H1 (cell line): ENCODE results near the gene ARAP3. TPM values are rescaled to one million over a fixed set of nuclear protein-coding genes. Genes with fewer than 3 reads are reported as not detected.

Experiments used
- CTCF ChIA-PET: fragments of 300-600 bp; sonication (Branson Sonifier 250); formaldehyde crosslinking; loops from one replicate; lab custom pipeline; 2021; ENCODE audit not compliant: partially characterized antibody; lab: Charles Lee
- POLR2A ChIA-PET: fragments of 300-600 bp; sonication (Branson Sonifier 250); formaldehyde crosslinking; loops from one replicate; lab custom pipeline; 2021; ENCODE audit warnings: inconsistent platforms; ENCODE audit not compliant: partially characterized antibody; lab: Charles Lee
- DNase-seq, 2 experiments: peaks; one replicate each; pipeline versions ENCODE4 v3.0.0 to v3.0.0-alpha.2; 2010 to 2022; ENCODE audit warnings: low spot score in 2 of 2, low read depth in 1 of 2, mixed read lengths in 1 of 2
- FAIRE-seq: peaks from 2 replicates; lab custom pipeline; 2011; peaks lifted over from hg19 to GRCh38; lab: Jason Lieb, UNC
- H2AFZ ChIP-seq: 2 replicates; pipeline ENCODE4 v1.8.1; 2012; ENCODE audit warnings: low read length, inconsistent platforms
- H2AK5ac ChIP-seq: 2 replicates; pipeline ENCODE4 v1.6.1; 2013; ENCODE audit warnings: low read depth, low read length
- H2BK120ac ChIP-seq: replicated peaks from 2 replicates; pipeline ENCODE3; 2013; ENCODE audit warnings: low read depth, low read length, inconsistent platforms
- H2BK12ac ChIP-seq: 2 replicates; pipeline ENCODE4 v1.6.1; 2013; ENCODE audit warnings: low read depth, low read length
- H2BK15ac ChIP-seq: 2 replicates; pipeline ENCODE4 v1.6.1; 2013; ENCODE audit warnings: low read length
- H2BK20ac ChIP-seq: 2 replicates; pipeline ENCODE4 v1.6.1; 2013; ENCODE audit warnings: low read length
- H2BK5ac ChIP-seq: 2 replicates; pipeline ENCODE4 v1.6.1; 2013; ENCODE audit warnings: low read depth, low read length
- H3K14ac ChIP-seq: 2 replicates; pipeline ENCODE4 v1.6.1; 2013; ENCODE audit warnings: inconsistent platforms; ENCODE audit not compliant: insufficient read length
- H3K18ac ChIP-seq: 2 replicates; pipeline ENCODE4 v1.6.1; 2013; ENCODE audit warnings: low read length; ENCODE audit errors: extremely low read depth
- H3K23ac ChIP-seq: 2 replicates; pipeline ENCODE4 v1.6.1; 2013; ENCODE audit warnings: inconsistent platforms; ENCODE audit not compliant: insufficient read length
- H3K23me2 ChIP-seq: 2 replicates; pipeline ENCODE4 v1.6.1; 2013; ENCODE audit warnings: low read depth, low read length
- H3K27ac ChIP-seq: 2 replicates; pipeline ENCODE4 v1.6.1; 2011; ENCODE audit warnings: low read depth, low read length, inconsistent platforms
- H3K27me3 ChIP-seq, 4 experiments: replicated peaks in 1 of 4; 1 replicate in 1 of 4; 2 replicates in 3 of 4; pipeline versions ENCODE4 v1.6.1 to v1.8.1; 2011 to 2013; ENCODE audit warnings: low read length in 3 of 4, mild to moderate bottlenecking in 3 of 4, inconsistent platforms in 2 of 4, mixed read lengths in 2 of 4, moderate library complexity in 1 of 4; ENCODE audit not compliant: control insufficient read depth in 3 of 4, insufficient read depth in 3 of 4; ENCODE audit errors: extremely low read depth in 1 of 4
- H3K36me3 ChIP-seq, 4 experiments: 2 replicates each; pipeline versions ENCODE4 v1.6.1 to v1.8.1; 2011 to 2013; ENCODE audit warnings: mild to moderate bottlenecking in 4 of 4, low read length in 3 of 4, moderate library complexity in 2 of 4, control low read depth in 1 of 4, inconsistent platforms in 1 of 4; ENCODE audit not compliant: insufficient read depth in 4 of 4, control insufficient read depth in 2 of 4
- H3K4ac ChIP-seq: replicated peaks from 2 replicates; pipeline ENCODE3; 2013; ENCODE audit warnings: low read length, low read depth, mixed read lengths, inconsistent platforms; ENCODE audit not compliant: insufficient read length
- H3K4me1 ChIP-seq, 4 experiments: replicated peaks in 1 of 4; 1 replicate in 1 of 4; 2 replicates in 3 of 4; pipeline versions ENCODE4 v1.6.1 to v1.8.1; 2011 to 2013; ENCODE audit warnings: low read length in 3 of 4, inconsistent platforms in 2 of 4, mixed read lengths in 1 of 4; ENCODE audit not compliant: insufficient read depth in 4 of 4, control insufficient read depth in 3 of 4
- H3K4me2 ChIP-seq, 2 experiments: 2 replicates each; pipeline versions ENCODE4 v1.6.1 to v1.8.1; 2011 to 2013; ENCODE audit warnings: low read depth in 2 of 2, low read length in 2 of 2, control low read depth in 1 of 2, inconsistent platforms in 1 of 2, mild to moderate bottlenecking in 1 of 2; ENCODE audit not compliant: insufficient read depth in 1 of 2
- H3K4me3 ChIP-seq, 4 experiments: fragments of 200-600, 300-600 bp in 1 of 4; sonication (generic), shearing (Covaris generic), sonication (Bioruptor Twin) in 1 of 4; 2 replicates each; pipeline versions ENCODE4 v1.5.1 to v1.8.1; 2011 to 2016; ENCODE audit warnings: low read length in 4 of 4, low read depth in 3 of 4, control low read depth in 2 of 4, inconsistent platforms in 2 of 4, mild to moderate bottlenecking in 2 of 4, mixed read lengths in 1 of 4, moderate library complexity in 1 of 4; ENCODE audit not compliant: insufficient read depth in 2 of 4; ENCODE audit errors: extremely low read depth in 1 of 4
- H3K56ac ChIP-seq: replicated peaks from 2 replicates; pipeline ENCODE3; 2013; ENCODE audit warnings: low read depth, mild to moderate bottlenecking, mixed read lengths, low read length, inconsistent platforms; ENCODE audit not compliant: insufficient read length
- H3K79me1 ChIP-seq: 2 replicates; pipeline ENCODE4 v1.6.1; 2013; ENCODE audit warnings: low read depth, low read length, control low read depth
- H3K79me2 ChIP-seq, 2 experiments: 2 replicates each; pipeline versions ENCODE4 v1.6.1 to v1.8.1; 2012 to 2013; ENCODE audit warnings: low read length in 2 of 2, mild to moderate bottlenecking in 2 of 2, inconsistent platforms in 1 of 2; ENCODE audit not compliant: insufficient read depth in 2 of 2, control insufficient read depth in 1 of 2
- H3K9ac ChIP-seq, 4 experiments: replicated peaks in 1 of 4; 1 replicate in 1 of 4; 2 replicates in 3 of 4; pipeline versions ENCODE4 v1.6.1 to v1.8.1; 2011 to 2013; ENCODE audit warnings: low read depth in 3 of 4, low read length in 3 of 4, control low read depth in 2 of 4, mild to moderate bottlenecking in 2 of 4, moderate library complexity in 2 of 4, inconsistent platforms in 1 of 4; ENCODE audit errors: extremely low read depth in 1 of 4
- H3K9me3 ChIP-seq, 2 experiments: 2 replicates each; pipeline versions ENCODE4 v1.6.1 to v1.8.1; 2012 to 2013; ENCODE audit warnings: mild to moderate bottlenecking in 2 of 2, moderate library complexity in 2 of 2, control low read depth in 1 of 2, inconsistent platforms in 1 of 2, low read depth in 1 of 2, low read length in 1 of 2, mixed read lengths in 1 of 2; ENCODE audit not compliant: insufficient read depth in 2 of 2
- H4K20me1 ChIP-seq, 2 experiments: replicated peaks in 1 of 2; 2 replicates each; pipeline versions ENCODE3 to v1.8.1; 2011 to 2013; ENCODE audit warnings: inconsistent platforms in 2 of 2, low read length in 2 of 2, mild to moderate bottlenecking in 1 of 2; ENCODE audit not compliant: insufficient read depth in 2 of 2, control insufficient read depth in 1 of 2
- H4K5ac ChIP-seq: 2 replicates; pipeline ENCODE4 v1.6.1; 2013; ENCODE audit warnings: low read length, low read depth, mixed read lengths, inconsistent platforms; ENCODE audit not compliant: insufficient read length
- H4K8ac ChIP-seq: 2 replicates; pipeline ENCODE4 v1.8.0; 2013; ENCODE audit warnings: mild to moderate bottlenecking, moderate library complexity, low read length, inconsistent platforms; ENCODE audit not compliant: insufficient read depth; ENCODE audit errors: extremely low read depth
- H4K91ac ChIP-seq: replicated peaks from 2 replicates; pipeline ENCODE3; 2013; ENCODE audit warnings: low read length, mixed read lengths, inconsistent platforms; ENCODE audit not compliant: insufficient read length
- CBX8 ChIP-seq: fragments of 300-800, 300-1000 bp; sonication (generic); IDR thresholded peaks from 2 replicates; pipeline ENCODE4 v1.7.1; 2016; ENCODE audit warnings: low read depth, low read length, borderline replicate concordance
- CHD1 ChIP-seq: IDR thresholded peaks from 2 replicates; pipeline ENCODE4 v1.6.1; 2012; ENCODE audit warnings: low read depth, low read length, improper control_type of control experiment
- GTF2F1 ChIP-seq: IDR thresholded peaks from 2 replicates; pipeline ENCODE4 v1.6.1; 2012; ENCODE audit warnings: low read depth, low read length, improper control_type of control experiment, borderline replicate concordance
- KDM4A ChIP-seq: IDR thresholded peaks from one replicate; pipeline ENCODE4 v1.7.1; 2012; ENCODE audit warnings: low read depth, mild to moderate bottlenecking, moderate library complexity, low read length, inconsistent platforms; ENCODE audit not compliant: severe bottlenecking
- KDM5A ChIP-seq: fragments of 200-600 bp; IDR thresholded peaks from 2 replicates; pipeline ENCODE4 v1.7.1; 2012; ENCODE audit warnings: mild to moderate bottlenecking, low read length, inconsistent platforms, mixed read lengths
- NANOG ChIP-seq: IDR thresholded peaks from 2 replicates; pipeline ENCODE4 v1.6.1; 2011; ENCODE audit warnings: low read length, low read depth, mild to moderate bottlenecking, inconsistent platforms; ENCODE audit not compliant: insufficient read depth, poor library complexity, severe bottlenecking
- NRF1 ChIP-seq: IDR thresholded peaks from 2 replicates; pipeline ENCODE4 v1.6.1; 2011; ENCODE audit warnings: mild to moderate bottlenecking, low read depth, low read length, improper control_type of control experiment
- YY1 ChIP-seq: IDR thresholded peaks from 2 replicates; pipeline ENCODE4 v1.6.1; 2011; ENCODE audit warnings: low read depth, mild to moderate bottlenecking, low read length
- whole genome bisulfite sequencing, 2 experiments: shearing (Covaris generic) in 1 of 2; methylation state at CpG; one replicate each; pipeline versions ENCODE4 v1.1.6 to v1.1.7; 2013 to 2015; ENCODE audit warnings: low lambda C conversion rate in 2 of 2, mixed read lengths in 2 of 2, inconsistent platforms in 1 of 2, low coverage in 1 of 2, missing lambda C conversion rate in 1 of 2; ENCODE audit not compliant: insufficient replicate concordance in 2 of 2, insufficient coverage in 1 of 2, insufficient read length in 1 of 2; ENCODE audit errors: extremely low coverage in 1 of 2, missing lambda C conversion rate in 1 of 2; 5-methylcytosine and 5-hydroxymethylcytosine counted together
- polyA plus RNA-seq, 7 experiments: library from polyadenylated mRNA; depleted of rRNA in 3 of 7; stranded (reverse) in 5 of 7; unstranded in 2 of 7; fragments of >200 nt in 5 of 7; fragments of 200-250 nt in 2 of 7; gene quantifications; 1 replicate in 5 of 7; 2 replicates in 1 of 7; 4 replicates in 1 of 7; pipeline versions ENCODE4 v1.2.1 to v1.2.3, GENCODE V29; 2011 to 2013; ENCODE audit warnings: missing spikeins in 2 of 7, mixed read lengths in 2 of 7
- total RNA-seq: library from RNA; stranded (reverse); fragmentation: NEBNext Ultra II Directional; extraction: Animal tissue kit (Norgen Biotek cat#: 25700); gene quantifications from 2 replicates; pipeline ENCODE4 v1.2.1, GENCODE V29; 2021
- TF ChIP-seq, protein P1 (sequence below): IDR thresholded peaks from 2 replicates; pipeline ENCODE4 v1.6.1; 2012; ENCODE audit warnings: low read length, inconsistent platforms

Gene ARAP3
- total and polyA plus RNA-seq, 2 of the 8 experiments (the other 6 are each of a cell fraction or from before 2014, with no cell fraction given), result 14.4 to 48.6 TPM

DNA sequence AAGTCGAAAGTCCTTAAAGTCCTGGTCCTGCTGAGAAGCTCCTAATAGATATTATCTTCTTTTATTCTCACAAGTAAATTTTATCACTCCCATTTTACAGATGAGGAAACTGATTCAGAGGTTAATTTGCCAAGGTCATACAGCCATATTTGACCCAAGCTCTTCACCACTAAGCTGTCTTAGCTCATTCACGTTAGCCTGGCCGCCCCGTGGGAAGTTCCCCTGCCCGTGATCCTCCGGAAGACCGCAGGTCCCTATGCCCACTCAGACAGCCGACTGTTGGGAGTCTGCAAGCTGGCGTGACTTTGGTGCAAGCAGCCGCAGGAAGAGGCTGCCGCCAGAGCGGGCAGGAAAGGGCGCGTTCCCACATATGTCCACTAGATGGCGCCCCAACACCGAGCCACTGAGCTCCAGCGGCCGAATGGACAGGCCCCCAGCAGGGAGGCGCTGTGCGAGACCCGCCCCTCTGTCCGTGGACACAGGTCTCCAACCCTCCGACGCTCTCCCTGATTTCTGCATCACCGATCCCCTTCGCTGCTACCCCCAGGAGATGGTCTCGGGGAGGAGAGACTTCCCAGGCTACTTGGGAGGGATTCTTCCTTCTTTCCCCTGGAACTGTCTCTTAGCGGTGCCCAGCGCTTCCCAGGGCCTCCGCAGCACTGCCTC lies 10.0 kb upstream of the ARAP3 start:
- Histone ChIP-seq H3K18ac (no peak overlapping the region), H2BK120ac (no peak overlapping the region), H3K4ac (no peak overlapping the region), H3K4me1 (peaks cover 4 to 13% (median 9%) of the 10 kb centered on the region in 4 experiments), H3K4me2 (peak overlapping the region; percentile 1 to 96), H2AFZ (no peak overlapping the region), H3K79me1 (no peaks in the 10 kb centered on the region), H3K56ac (no peak overlapping the region), H4K8ac (0 out of 2 replicates have a peak overlapping the region, but pooled peaks have one; percentile 12), H3K79me2 (no peaks in the 10 kb centered on the region), H3K9ac (no peak overlapping the region), H3K23me2 (no peaks in the 10 kb centered on the region), H4K20me1 (no peaks in the 10 kb centered on the region), H3K14ac (no peak overlapping the region), H2BK20ac (no peak overlapping the region), H4K5ac (no peak overlapping the region), H3K27me3 (peaks cover 0 to 11% (median 2%) of the 10 kb centered on the region in 4 experiments; a peak in 2 of 7 replicates), H3K9me3 (no peaks in the 10 kb centered on the region), H3K27ac (no peak overlapping the region), H4K91ac (no peak overlapping the region), H2BK12ac (peak overlapping the region; percentile 35; the same call in 1 of the 2 replicates), H3K23ac (no peak overlapping the region), H3K36me3 (no peaks in the 10 kb centered on the region), H2BK15ac (0 out of 2 replicates have a peak overlapping the region, but pooled peaks have one; percentile 4), H3K4me3 (peak overlapping the region; percentile 19 to 60 (median 54); a peak in 7 of 8 replicates), H2BK5ac (no peak overlapping the region), H2AK5ac (no peak overlapping the region)
- DNase-seq, result peak in 1 of 2 experiments; percentile 98
- no peak for FAIRE-seq
- ChIA-PET CTCF (interaction anchor here (0.5 to 15.1 kb wide), 70 partner anchors 9 to 453 kb away, joined by 3 to 345 read pairs (median 5); partner anchors contain the start of genes ARAP3, DELE1, DIAPH1 and FCHSD1), POLR2A (interaction anchor here (0.7 to 3.1 kb wide), 16 partner anchors 9 to 320 kb away, joined by 3 to 18 read pairs (median 4); partner anchors contain the start of genes DELE1, DIAPH1, GNPDA1 and PCDH1)
- 9% methylated on average over 30 of the region's 30 CpGs; no CpG with 5 or more reads in 1 of the 2 experiments for WGBS, 2 experiments
- no peak for TF ChIP-seq NRF1
- TF ChIP-seq, protein P1, sequence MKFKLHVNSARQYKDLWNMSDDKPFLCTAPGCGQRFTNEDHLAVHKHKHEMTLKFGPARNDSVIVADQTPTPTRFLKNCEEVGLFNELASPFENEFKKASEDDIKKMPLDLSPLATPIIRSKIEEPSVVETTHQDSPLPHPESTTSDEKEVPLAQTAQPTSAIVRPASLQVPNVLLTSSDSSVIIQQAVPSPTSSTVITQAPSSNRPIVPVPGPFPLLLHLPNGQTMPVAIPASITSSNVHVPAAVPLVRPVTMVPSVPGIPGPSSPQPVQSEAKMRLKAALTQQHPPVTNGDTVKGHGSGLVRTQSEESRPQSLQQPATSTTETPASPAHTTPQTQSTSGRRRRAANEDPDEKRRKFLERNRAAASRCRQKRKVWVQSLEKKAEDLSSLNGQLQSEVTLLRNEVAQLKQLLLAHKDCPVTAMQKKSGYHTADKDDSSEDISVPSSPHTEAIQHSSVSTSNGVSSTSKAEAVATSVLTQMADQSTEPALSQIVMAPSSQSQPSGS, result no peak
- TF ChIP-seq KDM5A, result no peak
- no peak for TF ChIP-seq NANOG
- TF ChIP-seq YY1, result no peak
- no peak for TF ChIP-seq GTF2F1
- TF ChIP-seq CBX8, result no peak
- no peak for TF ChIP-seq CHD1
- peak; percentile 71 for TF ChIP-seq KDM4A
